ENCODE data around the gene SLC25A24. TPM values are rescaled to one million over a fixed set of nuclear protein-coding genes. Genes with fewer than 3 reads are reported as not detected.

The SLC25A24 gene
- total RNA-seq, 1 donor from 2014 or later: 46.6 TPM

DNA sequence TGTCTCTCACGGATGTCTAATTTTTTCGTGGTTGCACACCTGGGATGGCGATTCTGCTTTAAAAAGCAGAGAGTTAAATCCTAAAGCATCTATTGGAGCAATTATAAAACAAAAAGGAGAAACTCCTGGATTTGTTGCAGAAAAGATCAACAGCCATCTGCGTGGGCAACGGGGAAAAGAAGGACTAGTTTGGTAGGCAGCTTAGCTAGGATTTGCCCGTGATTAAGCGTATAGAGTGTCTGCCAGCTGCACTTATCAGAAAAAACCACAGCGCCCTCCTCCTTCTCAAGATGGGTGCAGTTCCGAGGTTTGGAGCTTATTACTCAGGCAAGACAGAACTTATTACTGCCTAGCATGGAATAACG, 526 bp upstream of the SLC25A24 start:
- no peak for DNase-seq
- intact Hi-C loops (cut with DNase I): no loop called here
- TF ChIP-seq, protein P1, sequence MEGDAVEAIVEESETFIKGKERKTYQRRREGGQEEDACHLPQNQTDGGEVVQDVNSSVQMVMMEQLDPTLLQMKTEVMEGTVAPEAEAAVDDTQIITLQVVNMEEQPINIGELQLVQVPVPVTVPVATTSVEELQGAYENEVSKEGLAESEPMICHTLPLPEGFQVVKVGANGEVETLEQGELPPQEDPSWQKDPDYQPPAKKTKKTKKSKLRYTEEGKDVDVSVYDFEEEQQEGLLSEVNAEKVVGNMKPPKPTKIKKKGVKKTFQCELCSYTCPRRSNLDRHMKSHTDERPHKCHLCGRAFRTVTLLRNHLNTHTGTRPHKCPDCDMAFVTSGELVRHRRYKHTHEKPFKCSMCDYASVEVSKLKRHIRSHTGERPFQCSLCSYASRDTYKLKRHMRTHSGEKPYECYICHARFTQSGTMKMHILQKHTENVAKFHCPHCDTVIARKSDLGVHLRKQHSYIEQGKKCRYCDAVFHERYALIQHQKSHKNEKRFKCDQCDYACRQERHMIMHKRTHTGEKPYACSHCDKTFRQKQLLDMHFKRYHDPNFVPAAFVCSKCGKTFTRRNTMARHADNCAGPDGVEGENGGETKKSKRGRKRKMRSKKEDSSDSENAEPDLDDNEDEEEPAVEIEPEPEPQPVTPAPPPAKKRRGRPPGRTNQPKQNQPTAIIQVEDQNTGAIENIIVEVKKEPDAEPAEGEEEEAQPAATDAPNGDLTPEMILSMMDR (IDR thresholded peaks at IDR 0.05): no peak

GRCh38 chr1:108199201-108199691, 897 bp downstream of the SLC25A24 start:
- ATAC-seq: peak; percentile 6
- intact Hi-C loops (cut with DNase I): no loop called here
- H3K9me3 ChIP-seq: no peaks in the 10 kb centered on the region

More for the DNA sequence above, 526 bp upstream of the SLC25A24 start:
- H3K36me3 ChIP-seq: peaks cover 3% of the 10 kb centered on the region
- no peaks in the 10 kb centered on the region for H3K27me3 ChIP-seq
- peak; percentile 58 for ATAC-seq
- H3K4me3 ChIP-seq: peak overlapping the region; percentile 95
- peak overlapping the region; percentile 96 for H3K27ac ChIP-seq
- H3K4me1 ChIP-seq: peaks cover 27% of the 10 kb centered on the region
- no peaks in the 10 kb centered on the region for H3K9me3 ChIP-seq

GRCh38 chr1:108194051-108194450, 6.1 kb downstream of the SLC25A24 start:
- H3K4me1 ChIP-seq: peaks cover 19% of the 10 kb centered on the region
- peaks cover 14% of the 10 kb centered on the region for H3K36me3 ChIP-seq
- ATAC-seq (no peak), DNase-seq (no peak)
- H3K27me3 ChIP-seq: no peaks in the 10 kb centered on the region
- H3K27ac ChIP-seq: no peak overlapping the region
- H3K9me3 ChIP-seq: no peaks in the 10 kb centered on the region
- TF ChIP-seq, protein P1 (IDR thresholded peaks at IDR 0.05): no peak
- intact Hi-C loops (cut with DNase I): no loop called here
- H3K4me3 ChIP-seq: no peak overlapping the region

More at GRCh38 chr1:108199201-108199691, 897 bp downstream of the SLC25A24 start:
- Histone ChIP-seq H3K4me1 (peaks cover 27% of the 10 kb centered on the region), H3K4me3 (peak overlapping the region; percentile 95), H3K27ac (peak overlapping the region; percentile 96), H3K36me3 (peaks cover 14% of the 10 kb centered on the region), H3K27me3 (no peaks in the 10 kb centered on the region)
- no peak for DNase-seq
- TF ChIP-seq, protein P1 (IDR thresholded peaks at IDR 0.05): no peak

DNA sequence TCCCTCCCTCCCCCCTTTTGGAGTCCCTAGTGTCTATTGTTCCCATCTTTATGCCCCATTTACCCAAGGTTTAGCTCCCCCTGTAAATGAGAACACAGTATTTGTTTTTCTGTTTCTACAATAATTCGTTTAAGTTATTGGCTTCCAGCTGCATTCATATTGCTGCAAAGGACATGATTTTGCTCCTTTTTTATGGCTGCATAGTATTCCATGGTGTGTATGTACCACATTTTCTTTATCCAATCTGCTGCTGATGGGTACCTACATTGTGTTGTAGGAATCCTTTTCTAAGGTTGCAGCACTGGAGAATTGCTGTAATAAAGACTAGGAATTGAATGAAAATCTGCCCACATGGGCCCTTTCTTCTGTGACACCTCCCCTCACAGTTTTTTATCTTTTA, 6.8 kb downstream of the SLC25A24 start:
- DNase-seq: no peak
- no peak overlapping the region for H3K27ac ChIP-seq
- intact Hi-C loops (cut with DNase I): no loop called here
- H3K4me3 ChIP-seq: no peak overlapping the region
- H3K9me3 ChIP-seq: no peaks in the 10 kb centered on the region
- no peak for ATAC-seq
- TF ChIP-seq, protein P1 (IDR thresholded peaks at IDR 0.05): no peak
- H3K27me3 ChIP-seq: no peaks in the 10 kb centered on the region
- peaks cover 14% of the 10 kb centered on the region for H3K36me3 ChIP-seq
- H3K4me1 ChIP-seq: peaks cover 12% of the 10 kb centered on the region

DNA sequence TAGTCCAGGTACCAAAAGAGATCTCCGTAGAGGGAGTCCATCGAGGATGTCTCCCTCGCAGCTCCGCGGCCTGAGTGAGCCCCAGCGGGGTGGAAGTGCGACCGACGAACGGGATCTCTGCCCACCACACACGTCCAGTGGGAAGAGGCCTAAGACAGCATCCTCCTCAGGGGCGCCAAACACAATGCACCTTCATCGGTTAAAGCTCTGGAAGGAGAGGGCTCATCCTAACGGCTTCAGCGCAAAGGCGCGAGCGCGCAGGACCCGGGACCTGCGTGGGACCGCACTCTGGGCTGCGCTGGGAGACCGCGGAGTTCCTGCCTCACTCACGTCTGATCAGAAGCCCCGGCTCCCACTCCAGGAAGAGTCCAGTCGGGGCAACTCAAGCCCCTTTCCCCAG, 7.6 kb downstream of the SLC25A24 start:
- peaks cover 14% of the 10 kb centered on the region for H3K36me3 ChIP-seq

More for the DNA sequence above, 7.6 kb downstream of the SLC25A24 start:
- Histone ChIP-seq H3K9me3 (no peaks in the 10 kb centered on the region), H3K27ac (no peak overlapping the region), H3K27me3 (no peaks in the 10 kb centered on the region), H3K4me1 (peaks cover 5% of the 10 kb centered on the region), H3K4me3 (no peak overlapping the region)
- TF ChIP-seq, protein P1 (IDR thresholded peaks at IDR 0.05): no peak
- ATAC-seq: no peak
- no peak for DNase-seq
- intact Hi-C loops (cut with DNase I): no loop called here

Measured in upper lobe of right lung (tissue), 1 donor.